ENCODE data around the gene PDE5A.

The PDE5A gene

GRCh38 chr4:119661231-119661630 lies 32.6 kb upstream of the PDE5A start:
- Histone ChIP-seq H3K36me3 (ENCODE audit: control insufficient read depth in 1 of 2, insufficient read depth in 2 of 2, low read depth in 1 of 2, low read length in 2 of 2) (no peaks in the 10 kb centered on the region), H2BK12ac (ENCODE audit: low read length in 2 of 2) (no peak overlapping the region), H3K18ac (ENCODE audit: low read depth in 1 of 2, low read length in 2 of 2) (no peak overlapping the region), H2BK5ac (ENCODE audit: low read depth, low read length, poor library complexity, severe bottlenecking) (no peak overlapping the region), H3K9ac (ENCODE audit: low read length) (no peak overlapping the region), H4K8ac (ENCODE audit: low read length) (no peak overlapping the region), H4K91ac (ENCODE audit: low read length) (no peak overlapping the region), H3K4me3 (ENCODE audit: insufficient read depth in 1 of 2, low read depth in 1 of 2, low read length in 2 of 2) (no peak overlapping the region), H2AK5ac (ENCODE audit: low read length, severe bottlenecking) (no peak overlapping the region), H3K4ac (ENCODE audit: low read depth in 1 of 2, low read length in 2 of 2) (no peak overlapping the region), H2AFZ (ENCODE audit: low read depth, low read length) (no peak overlapping the region), H3K79me1 (replicated peaks; ENCODE audit: low read length, poor library complexity, severe bottlenecking) (no peaks in the 10 kb centered on the region), H2BK120ac (ENCODE audit: low read depth, low read length) (no peak overlapping the region), H3K9me3 (ENCODE audit: control insufficient read depth, low read length) (no peaks in the 10 kb centered on the region), H3K27ac (ENCODE audit: low read length, poor library complexity, severe bottlenecking) (no peak overlapping the region), H3K4me2 (ENCODE audit: low read length, poor library complexity, severe bottlenecking) (no peak overlapping the region), H3K27me3 (ENCODE audit: control insufficient read depth in 1 of 2, insufficient read depth in 1 of 2, low read length in 2 of 2) (no peaks in the 10 kb centered on the region), H2BK15ac (ENCODE audit: low read depth, poor library complexity, severe bottlenecking) (no peak overlapping the region), H3K23ac (ENCODE audit: low read length in 2 of 2) (no peak overlapping the region), H3K14ac (ENCODE audit: low read length in 2 of 2) (no peak overlapping the region), H3K4me1 (ENCODE audit: control insufficient read depth, insufficient read depth, low read depth, low read length) (no peaks in the 10 kb centered on the region)
- no peak for DNase-seq
- no CpG with 5 or more reads among the region's 1 CpG for WGBS

GRCh38 chr4:119659576-119659975 lies 31.0 kb upstream of the PDE5A start:
- no peak overlapping the region for H2BK12ac ChIP-seq (ENCODE audit: low read length in 2 of 2)
- H3K18ac ChIP-seq (ENCODE audit: low read depth in 1 of 2, low read length in 2 of 2): no peak overlapping the region
- no peak overlapping the region for H3K4ac ChIP-seq (ENCODE audit: low read depth in 1 of 2, low read length in 2 of 2)
- no peak overlapping the region for H3K4me2 ChIP-seq (ENCODE audit: low read length, poor library complexity, severe bottlenecking)
- H3K4me3 ChIP-seq (ENCODE audit: insufficient read depth in 1 of 2, low read depth in 1 of 2, low read length in 2 of 2): no peak overlapping the region
- H3K79me1 ChIP-seq (replicated peaks; ENCODE audit: low read length, poor library complexity, severe bottlenecking): no peaks in the 10 kb centered on the region
- H3K14ac ChIP-seq (ENCODE audit: low read length in 2 of 2): no peak overlapping the region
- no peak overlapping the region for H3K27ac ChIP-seq (ENCODE audit: low read length, poor library complexity, severe bottlenecking)
- no peak overlapping the region for H3K23ac ChIP-seq (ENCODE audit: low read length in 2 of 2)
- H2BK5ac ChIP-seq (ENCODE audit: low read depth, low read length, poor library complexity, severe bottlenecking): no peak overlapping the region
- no peak overlapping the region for H3K9ac ChIP-seq (ENCODE audit: low read length)
- no peaks in the 10 kb centered on the region for H3K9me3 ChIP-seq (ENCODE audit: control insufficient read depth, low read length)
- H2AFZ ChIP-seq (ENCODE audit: low read depth, low read length): no peak overlapping the region
- no peaks in the 10 kb centered on the region for H3K27me3 ChIP-seq (ENCODE audit: control insufficient read depth in 1 of 2, insufficient read depth in 1 of 2, low read length in 2 of 2)
- DNase-seq: peak; percentile 88
- H4K91ac ChIP-seq (ENCODE audit: low read length): no peak overlapping the region
- H2BK120ac ChIP-seq (ENCODE audit: low read depth, low read length): no peak overlapping the region
- no peaks in the 10 kb centered on the region for H3K36me3 ChIP-seq (ENCODE audit: control insufficient read depth in 1 of 2, insufficient read depth in 2 of 2, low read depth in 1 of 2, low read length in 2 of 2)
- no peak overlapping the region for H4K8ac ChIP-seq (ENCODE audit: low read length)
- H2BK15ac ChIP-seq (ENCODE audit: low read depth, poor library complexity, severe bottlenecking): no peak overlapping the region
- H3K4me1 ChIP-seq (ENCODE audit: control insufficient read depth, insufficient read depth, low read depth, low read length): no peaks in the 10 kb centered on the region
- H2AK5ac ChIP-seq (ENCODE audit: low read length, severe bottlenecking): no peak overlapping the region

- H3K4me1 ChIP-seq (ENCODE audit: control insufficient read depth, insufficient read depth, low read depth, low read length): no peaks in the 10 kb centered on the region
- no peaks in the 10 kb centered on the region for H3K27me3 ChIP-seq (ENCODE audit: control insufficient read depth in 1 of 2, insufficient read depth in 1 of 2, low read length in 2 of 2)
- DNase-seq: peak; percentile 63
- no peak overlapping the region for H2BK120ac ChIP-seq (ENCODE audit: low read depth, low read length)
- no peaks in the 10 kb centered on the region for H3K79me1 ChIP-seq (replicated peaks; ENCODE audit: low read length, poor library complexity, severe bottlenecking)
- no peak overlapping the region for H3K23ac ChIP-seq (ENCODE audit: low read length in 2 of 2)
- peak overlapping the region in 1 of 2 experiments; percentile 67 for H3K4ac ChIP-seq (ENCODE audit: low read depth in 1 of 2, low read length in 2 of 2)
- peak overlapping the region in 1 of 2 experiments; percentile 34 for H3K18ac ChIP-seq (ENCODE audit: low read depth in 1 of 2, low read length in 2 of 2)
- H3K9ac ChIP-seq (ENCODE audit: low read length): no peak overlapping the region
- H3K27ac ChIP-seq (ENCODE audit: low read length, poor library complexity, severe bottlenecking): no peak overlapping the region
- no peak overlapping the region for H2BK15ac ChIP-seq (ENCODE audit: low read depth, poor library complexity, severe bottlenecking)
- H4K8ac ChIP-seq (ENCODE audit: low read length): no peak overlapping the region
- no peaks in the 10 kb centered on the region for H3K36me3 ChIP-seq (ENCODE audit: control insufficient read depth in 1 of 2, insufficient read depth in 2 of 2, low read depth in 1 of 2, low read length in 2 of 2)
- H4K91ac ChIP-seq (ENCODE audit: low read length): no peak overlapping the region
- H3K4me2 ChIP-seq (ENCODE audit: low read length, poor library complexity, severe bottlenecking): no peak overlapping the region
- H2BK5ac ChIP-seq (ENCODE audit: low read depth, low read length, poor library complexity, severe bottlenecking): no peak overlapping the region
- no peaks in the 10 kb centered on the region for H3K9me3 ChIP-seq (ENCODE audit: control insufficient read depth, low read length)
- no peak overlapping the region for H2AFZ ChIP-seq (ENCODE audit: low read depth, low read length)
- H2BK12ac ChIP-seq (ENCODE audit: low read length in 2 of 2): peak overlapping the region in 1 of 2 experiments; percentile 71
- H2AK5ac ChIP-seq (ENCODE audit: low read length, severe bottlenecking): no peak overlapping the region
- H3K14ac ChIP-seq (ENCODE audit: low read length in 2 of 2): no peak overlapping the region
- H3K4me3 ChIP-seq (ENCODE audit: insufficient read depth in 1 of 2, low read depth in 1 of 2, low read length in 2 of 2): no peak overlapping the region
These were observed 28.6 kb upstream of the PDE5A start for GRCh38 chr4:119657111-119657611.

- Histone ChIP-seq H2BK15ac (ENCODE audit: low read depth, poor library complexity, severe bottlenecking) (no peak overlapping the region), H3K4me2 (ENCODE audit: low read length, poor library complexity, severe bottlenecking) (no peak overlapping the region), H3K4ac (ENCODE audit: low read depth in 1 of 2, low read length in 2 of 2) (no peak overlapping the region), H2AK5ac (ENCODE audit: low read length, severe bottlenecking) (no peak overlapping the region), H3K9me3 (ENCODE audit: control insufficient read depth, low read length) (no peaks in the 10 kb centered on the region), H3K27ac (ENCODE audit: low read length, poor library complexity, severe bottlenecking) (no peak overlapping the region), H3K27me3 (ENCODE audit: control insufficient read depth in 1 of 2, insufficient read depth in 1 of 2, low read length in 2 of 2) (no peaks in the 10 kb centered on the region), H4K8ac (ENCODE audit: low read length) (peak overlapping the region; percentile 27), H3K23ac (ENCODE audit: low read length in 2 of 2) (no peak overlapping the region), H2BK5ac (ENCODE audit: low read depth, low read length, poor library complexity, severe bottlenecking) (no peak overlapping the region), H3K36me3 (ENCODE audit: control insufficient read depth in 1 of 2, insufficient read depth in 2 of 2, low read depth in 1 of 2, low read length in 2 of 2) (no peaks in the 10 kb centered on the region), H2AFZ (ENCODE audit: low read depth, low read length) (no peak overlapping the region), H2BK12ac (ENCODE audit: low read length in 2 of 2) (peak overlapping the region; percentile 23 to 69), H3K14ac (ENCODE audit: low read length in 2 of 2) (no peak overlapping the region), H4K91ac (ENCODE audit: low read length) (no peak overlapping the region), H3K4me1 (ENCODE audit: control insufficient read depth, insufficient read depth, low read depth, low read length) (no peaks in the 10 kb centered on the region), H3K4me3 (ENCODE audit: insufficient read depth in 1 of 2, low read depth in 1 of 2, low read length in 2 of 2) (no peak overlapping the region), H3K9ac (ENCODE audit: low read length) (no peak overlapping the region), H2BK120ac (ENCODE audit: low read depth, low read length) (no peak overlapping the region), H3K18ac (ENCODE audit: low read depth in 1 of 2, low read length in 2 of 2) (peak overlapping the region; percentile 25 to 85), H3K79me1 (replicated peaks; ENCODE audit: low read length, poor library complexity, severe bottlenecking) (no peaks in the 10 kb centered on the region)
- DNase-seq: no peak
These were observed 27.7 kb upstream of the PDE5A start for GRCh38 chr4:119656342-119656741.
